Suprapubic skin (tissue), 4 donors: ENCODE results near the gene GRAMD1A.

Experiments
- EP300 ChIP-seq: sonication (generic); formaldehyde crosslinking; IDR thresholded peaks from one replicate; pipeline ENCODE4 v1.6.1; 2017; ENCODE audit warnings: antibody characterized with exemption
- POLR2A ChIP-seq, 2 donors: fragments of 450-650 bp; IDR thresholded peaks; one replicate each; pipeline ENCODE4 v1.6.1; 2017; ENCODE audit warnings: antibody characterized with exemption in 2 of 2, mild to moderate bottlenecking in 2 of 2, moderate library complexity in 2 of 2
- POLR2AphosphoS5 ChIP-seq, 3 donors: sonication (generic); formaldehyde crosslinking; IDR thresholded peaks; one replicate each; pipeline ENCODE4 v1.6.1; 2017; ENCODE audit warnings: antibody characterized with exemption in 3 of 3
- TF ChIP-seq, protein P1 (sequence below), 2 donors: fragments of 200-600 bp in 1 of 2; fragments of 450-650 bp in 1 of 2; sonication (generic) in 1 of 2; IDR thresholded peaks; one replicate each; pipeline ENCODE4 v1.5.1; 2016 to 2019; ENCODE audit warnings: antibody characterized with exemption in 2 of 2, mild to moderate bottlenecking in 1 of 2, moderate library complexity in 1 of 2

DNA sequence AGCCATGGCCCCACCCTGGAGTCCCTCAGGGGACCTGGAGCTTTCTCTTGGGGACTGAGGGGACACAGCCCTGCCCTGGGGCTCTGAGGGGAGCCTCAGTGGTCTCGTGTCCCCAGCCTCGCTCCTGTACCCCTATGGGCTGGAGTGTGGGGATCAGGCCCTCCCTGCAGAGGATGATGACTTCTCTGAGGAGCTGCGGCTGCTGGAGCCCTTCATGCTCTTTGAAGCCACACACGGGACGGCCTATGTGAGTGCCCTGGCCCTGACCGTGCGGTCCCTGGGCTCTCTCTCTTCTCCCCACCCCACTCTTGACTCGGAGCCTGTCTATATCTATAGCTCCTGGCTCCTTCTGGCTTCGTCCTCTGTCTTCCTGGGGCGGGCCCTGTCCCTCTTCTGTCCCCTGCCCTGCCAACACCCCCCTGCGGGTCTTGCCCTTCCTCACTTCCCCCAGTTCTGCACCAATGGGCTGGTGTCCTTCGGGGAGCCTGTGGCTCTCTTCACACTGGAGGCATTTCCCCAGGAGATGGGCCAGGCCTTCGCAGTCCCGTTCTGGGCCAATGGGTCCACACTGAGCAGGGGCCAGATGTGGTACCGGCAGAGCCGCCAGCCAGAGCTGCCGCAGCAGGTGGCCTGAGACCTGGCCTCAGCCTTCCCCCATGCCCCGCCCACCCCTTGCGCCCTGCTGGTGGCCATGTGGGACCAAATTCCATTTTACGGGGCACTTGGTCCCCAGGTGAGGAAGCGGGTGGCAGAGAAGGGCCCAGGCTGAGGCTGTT lies 74.5 kb downstream of the GRAMD1A start:
- no peak for TF ChIP-seq EP300
- TF ChIP-seq, protein P1, sequence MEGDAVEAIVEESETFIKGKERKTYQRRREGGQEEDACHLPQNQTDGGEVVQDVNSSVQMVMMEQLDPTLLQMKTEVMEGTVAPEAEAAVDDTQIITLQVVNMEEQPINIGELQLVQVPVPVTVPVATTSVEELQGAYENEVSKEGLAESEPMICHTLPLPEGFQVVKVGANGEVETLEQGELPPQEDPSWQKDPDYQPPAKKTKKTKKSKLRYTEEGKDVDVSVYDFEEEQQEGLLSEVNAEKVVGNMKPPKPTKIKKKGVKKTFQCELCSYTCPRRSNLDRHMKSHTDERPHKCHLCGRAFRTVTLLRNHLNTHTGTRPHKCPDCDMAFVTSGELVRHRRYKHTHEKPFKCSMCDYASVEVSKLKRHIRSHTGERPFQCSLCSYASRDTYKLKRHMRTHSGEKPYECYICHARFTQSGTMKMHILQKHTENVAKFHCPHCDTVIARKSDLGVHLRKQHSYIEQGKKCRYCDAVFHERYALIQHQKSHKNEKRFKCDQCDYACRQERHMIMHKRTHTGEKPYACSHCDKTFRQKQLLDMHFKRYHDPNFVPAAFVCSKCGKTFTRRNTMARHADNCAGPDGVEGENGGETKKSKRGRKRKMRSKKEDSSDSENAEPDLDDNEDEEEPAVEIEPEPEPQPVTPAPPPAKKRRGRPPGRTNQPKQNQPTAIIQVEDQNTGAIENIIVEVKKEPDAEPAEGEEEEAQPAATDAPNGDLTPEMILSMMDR (IDR thresholded peaks at IDR 0.05) = no peak
- no peak for TF ChIP-seq POLR2A (IDR thresholded peaks at IDR 0.05)
- TF ChIP-seq POLR2AphosphoS5 (IDR thresholded peaks at IDR 0.05) = no peak
